ENCODE measurements around the gene CHD2. TPM values are rescaled to one million over a fixed set of nuclear protein-coding genes. Genes with fewer than 3 reads are reported as not detected.
A peak's percentile ranks its signal among the peaks of the same experiment; 100 is the strongest.

Gene CHD2
- total and polyA plus RNA-seq, 10 of the 15 experiments (the other 5 are each of a cell fraction or from before 2014, with no cell fraction given) = 38.1 to 94.7 (median 63.3) TPM

DNA sequence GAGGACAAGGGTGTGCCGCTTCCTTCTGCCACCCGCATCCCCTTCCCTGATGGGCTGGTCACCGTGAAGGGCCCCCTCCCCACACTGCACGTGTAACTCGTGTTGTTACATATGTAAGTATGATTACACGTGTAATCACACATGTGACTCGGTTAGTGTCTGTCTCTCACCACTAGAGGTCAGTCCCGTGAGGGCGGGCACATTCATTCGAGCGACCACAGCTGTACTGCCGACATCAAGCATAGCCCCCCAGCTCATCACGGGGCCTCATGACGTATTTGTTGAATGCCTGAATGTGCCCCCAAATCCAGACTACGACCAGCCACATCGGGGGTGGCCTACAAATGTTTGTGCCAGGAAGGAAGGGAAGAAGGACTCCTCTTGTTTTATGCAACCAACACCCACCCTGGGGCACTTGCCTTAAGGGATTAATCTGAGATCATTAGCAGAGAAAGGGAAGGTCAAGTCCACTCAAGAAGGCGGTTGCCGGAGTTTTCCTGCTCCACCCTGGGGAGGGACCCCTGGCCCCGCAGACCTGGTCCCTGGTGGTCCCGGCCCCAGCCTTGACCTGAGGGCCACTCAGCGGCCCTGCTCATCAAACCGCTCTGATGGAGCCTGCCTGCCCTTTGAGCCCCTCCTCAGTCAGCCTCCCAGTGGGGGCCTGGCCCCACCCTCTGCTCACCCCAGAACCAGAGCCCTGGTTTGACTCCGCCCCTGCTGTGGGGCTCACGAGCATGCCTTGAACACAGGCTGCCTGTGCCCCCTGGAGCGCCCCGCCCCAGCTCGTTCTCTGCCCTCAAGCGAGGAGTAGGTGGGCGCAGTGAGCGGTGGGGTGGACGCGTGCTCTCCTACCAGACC is 136.1 kb downstream of the CHD2 start (continued):
- TF ChIP-seq, protein P1, sequence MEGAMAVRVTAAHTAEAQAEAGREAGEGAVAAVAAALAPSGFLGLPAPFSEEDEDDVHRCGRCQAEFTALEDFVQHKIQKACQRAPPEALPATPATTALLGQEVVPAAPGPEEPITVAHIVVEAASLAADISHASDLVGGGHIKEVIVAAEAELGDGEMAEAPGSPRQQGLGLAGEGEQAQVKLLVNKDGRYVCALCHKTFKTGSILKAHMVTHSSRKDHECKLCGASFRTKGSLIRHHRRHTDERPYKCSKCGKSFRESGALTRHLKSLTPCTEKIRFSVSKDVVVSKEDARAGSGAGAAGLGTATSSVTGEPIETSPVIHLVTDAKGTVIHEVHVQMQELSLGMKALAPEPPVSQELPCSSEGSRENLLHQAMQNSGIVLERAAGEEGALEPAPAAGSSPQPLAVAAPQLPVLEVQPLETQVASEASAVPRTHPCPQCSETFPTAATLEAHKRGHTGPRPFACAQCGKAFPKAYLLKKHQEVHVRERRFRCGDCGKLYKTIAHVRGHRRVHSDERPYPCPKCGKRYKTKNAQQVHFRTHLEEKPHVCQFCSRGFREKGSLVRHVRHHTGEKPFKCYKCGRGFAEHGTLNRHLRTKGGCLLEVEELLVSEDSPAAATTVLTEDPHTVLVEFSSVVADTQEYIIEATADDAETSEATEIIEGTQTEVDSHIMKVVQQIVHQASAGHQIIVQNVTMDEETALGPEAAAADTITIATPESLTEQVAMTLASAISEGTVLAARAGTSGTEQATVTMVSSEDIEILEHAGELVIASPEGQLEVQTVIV (IDR thresholded peaks at IDR 0.05; ENCODE audit: borderline replicate concordance, partially characterized antibody) = no peak
- TF ChIP-seq BHLHE40 (IDR thresholded peaks at IDR 0.05; ENCODE audit: borderline replicate concordance in 1 of 2, low read depth in 2 of 2, low read length in 1 of 2) (peak; percentile 63 to 84; a peak in 2 of 4 replicates), RFX5 (IDR thresholded peaks at IDR 0.05; ENCODE audit: low read depth, low read length) (no peak), IKZF1 (conservative IDR thresholded peaks at IDR 0.05) (no peak), NR2C1 (IDR thresholded peaks at IDR 0.05) (no peak), EED (IDR thresholded peaks at IDR 0.05; ENCODE audit: low read depth) (no peak), KDM1A (IDR thresholded peaks at IDR 0.05; ENCODE audit: borderline replicate concordance) (no peak), ZZZ3 (IDR thresholded peaks at IDR 0.05; ENCODE audit: control insufficient read depth, insufficient read length, low read depth) (no peak), MEF2A (IDR thresholded peaks at IDR 0.05; ENCODE audit: insufficient read depth, low read depth, low read length) (no peak), SUPT20H (IDR thresholded peaks at IDR 0.05; ENCODE audit: borderline replicate concordance, control insufficient read depth, low read depth, low read length) (no peak), NBN (IDR thresholded peaks at IDR 0.05) (no peak), NRF1 (conservative IDR thresholded peaks at IDR 0.05; ENCODE audit: low read depth, low read length) (no peak), SPI1 (IDR thresholded peaks at IDR 0.05; ENCODE audit: borderline replicate concordance, insufficient read depth, low read depth, low read length) (no peak), RAD21 (IDR thresholded peaks at IDR 0.05; ENCODE audit: insufficient read depth, low read depth, low read length) (peak; percentile 24; the same call in 1 of the 2 replicates)
- TF ChIP-seq, protein P2, sequence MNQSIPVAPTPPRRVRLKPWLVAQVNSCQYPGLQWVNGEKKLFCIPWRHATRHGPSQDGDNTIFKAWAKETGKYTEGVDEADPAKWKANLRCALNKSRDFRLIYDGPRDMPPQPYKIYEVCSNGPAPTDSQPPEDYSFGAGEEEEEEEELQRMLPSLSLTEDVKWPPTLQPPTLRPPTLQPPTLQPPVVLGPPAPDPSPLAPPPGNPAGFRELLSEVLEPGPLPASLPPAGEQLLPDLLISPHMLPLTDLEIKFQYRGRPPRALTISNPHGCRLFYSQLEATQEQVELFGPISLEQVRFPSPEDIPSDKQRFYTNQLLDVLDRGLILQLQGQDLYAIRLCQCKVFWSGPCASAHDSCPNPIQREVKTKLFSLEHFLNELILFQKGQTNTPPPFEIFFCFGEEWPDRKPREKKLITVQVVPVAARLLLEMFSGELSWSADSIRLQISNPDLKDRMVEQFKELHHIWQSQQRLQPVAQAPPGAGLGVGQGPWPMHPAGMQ (IDR thresholded peaks at IDR 0.05; ENCODE audit: borderline replicate concordance) = no peak
- TF ChIP-seq, protein P3, sequence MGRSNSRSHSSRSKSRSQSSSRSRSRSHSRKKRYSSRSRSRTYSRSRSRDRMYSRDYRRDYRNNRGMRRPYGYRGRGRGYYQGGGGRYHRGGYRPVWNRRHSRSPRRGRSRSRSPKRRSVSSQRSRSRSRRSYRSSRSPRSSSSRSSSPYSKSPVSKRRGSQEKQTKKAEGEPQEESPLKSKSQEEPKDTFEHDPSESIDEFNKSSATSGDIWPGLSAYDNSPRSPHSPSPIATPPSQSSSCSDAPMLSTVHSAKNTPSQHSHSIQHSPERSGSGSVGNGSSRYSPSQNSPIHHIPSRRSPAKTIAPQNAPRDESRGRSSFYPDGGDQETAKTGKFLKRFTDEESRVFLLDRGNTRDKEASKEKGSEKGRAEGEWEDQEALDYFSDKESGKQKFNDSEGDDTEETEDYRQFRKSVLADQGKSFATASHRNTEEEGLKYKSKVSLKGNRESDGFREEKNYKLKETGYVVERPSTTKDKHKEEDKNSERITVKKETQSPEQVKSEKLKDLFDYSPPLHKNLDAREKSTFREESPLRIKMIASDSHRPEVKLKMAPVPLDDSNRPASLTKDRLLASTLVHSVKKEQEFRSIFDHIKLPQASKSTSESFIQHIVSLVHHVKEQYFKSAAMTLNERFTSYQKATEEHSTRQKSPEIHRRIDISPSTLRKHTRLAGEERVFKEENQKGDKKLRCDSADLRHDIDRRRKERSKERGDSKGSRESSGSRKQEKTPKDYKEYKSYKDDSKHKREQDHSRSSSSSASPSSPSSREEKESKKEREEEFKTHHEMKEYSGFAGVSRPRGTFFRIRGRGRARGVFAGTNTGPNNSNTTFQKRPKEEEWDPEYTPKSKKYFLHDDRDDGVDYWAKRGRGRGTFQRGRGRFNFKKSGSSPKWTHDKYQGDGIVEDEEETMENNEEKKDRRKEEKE (IDR thresholded peaks at IDR 0.05) = no peak
- TF ChIP-seq, protein P4, sequence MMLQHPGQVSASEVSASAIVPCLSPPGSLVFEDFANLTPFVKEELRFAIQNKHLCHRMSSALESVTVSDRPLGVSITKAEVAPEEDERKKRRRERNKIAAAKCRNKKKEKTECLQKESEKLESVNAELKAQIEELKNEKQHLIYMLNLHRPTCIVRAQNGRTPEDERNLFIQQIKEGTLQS (IDR thresholded peaks at IDR 0.05; ENCODE audit: borderline replicate concordance, extremely low read depth, low read depth, low read length) = 0 out of 2 replicates have a peak, but pooled peaks have one; percentile 8
- TF ChIP-seq, protein P5, sequence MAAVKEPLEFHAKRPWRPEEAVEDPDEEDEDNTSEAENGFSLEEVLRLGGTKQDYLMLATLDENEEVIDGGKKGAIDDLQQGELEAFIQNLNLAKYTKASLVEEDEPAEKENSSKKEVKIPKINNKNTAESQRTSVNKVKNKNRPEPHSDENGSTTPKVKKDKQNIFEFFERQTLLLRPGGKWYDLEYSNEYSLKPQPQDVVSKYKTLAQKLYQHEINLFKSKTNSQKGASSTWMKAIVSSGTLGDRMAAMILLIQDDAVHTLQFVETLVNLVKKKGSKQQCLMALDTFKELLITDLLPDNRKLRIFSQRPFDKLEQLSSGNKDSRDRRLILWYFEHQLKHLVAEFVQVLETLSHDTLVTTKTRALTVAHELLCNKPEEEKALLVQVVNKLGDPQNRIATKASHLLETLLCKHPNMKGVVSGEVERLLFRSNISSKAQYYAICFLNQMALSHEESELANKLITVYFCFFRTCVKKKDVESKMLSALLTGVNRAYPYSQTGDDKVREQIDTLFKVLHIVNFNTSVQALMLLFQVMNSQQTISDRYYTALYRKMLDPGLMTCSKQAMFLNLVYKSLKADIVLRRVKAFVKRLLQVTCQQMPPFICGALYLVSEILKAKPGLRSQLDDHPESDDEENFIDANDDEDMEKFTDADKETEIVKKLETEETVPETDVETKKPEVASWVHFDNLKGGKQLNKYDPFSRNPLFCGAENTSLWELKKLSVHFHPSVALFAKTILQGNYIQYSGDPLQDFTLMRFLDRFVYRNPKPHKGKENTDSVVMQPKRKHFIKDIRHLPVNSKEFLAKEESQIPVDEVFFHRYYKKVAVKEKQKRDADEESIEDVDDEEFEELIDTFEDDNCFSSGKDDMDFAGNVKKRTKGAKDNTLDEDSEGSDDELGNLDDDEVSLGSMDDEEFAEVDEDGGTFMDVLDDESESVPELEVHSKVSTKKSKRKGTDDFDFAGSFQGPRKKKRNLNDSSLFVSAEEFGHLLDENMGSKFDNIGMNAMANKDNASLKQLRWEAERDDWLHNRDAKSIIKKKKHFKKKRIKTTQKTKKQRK (IDR thresholded peaks at IDR 0.05; ENCODE audit: low read depth, low read length) = no peak

All from GM12878 (cell line).